T-helper 2 cell treated with Interferon-gamma antibody and Interleukin-4, amounts not matched to agents 100 ng/mL and 5 ng/mL, for 36 hours (primary cell): ENCODE results near the gene TMA7. TPM values are rescaled to one million over a fixed set of nuclear protein-coding genes. Genes with fewer than 3 reads are reported as not detected.

Source experiments
- intact Hi-C: fragments of 100-400 bp; cut with micrococcal nuclease; formaldehyde crosslinking; loops from one replicate; pipeline ENCODE4 v1.15.1; 2023
- total RNA-seq: library from RNA; stranded (reverse); gene quantifications from 2 replicates; pipeline ENCODE4 v1.2.3, GENCODE V29; 2022

TMA7 gene
- total RNA-seq, 1 donor from 2014 or later, result 289 TPM

GRCh38 chr3:48486952-48487351 lies 46.9 kb downstream of the TMA7 start:
- intact Hi-C loops, result no loop called here

GRCh38 chr3:48492461-48493202 lies 52.6 kb downstream of the TMA7 start:
- intact Hi-C loops, result no loop called here

GRCh38 chr3:48493203-48493501 lies 53.1 kb downstream of the TMA7 start:
- intact Hi-C loops, result no loop called here

Other genes with a start within 250 kb of the TMA7 start
- not detected in 2 replicates for gene CAMP, start 216.8 kb upstream of the TMA7 start, total RNA-seq
- 29.3 and 29.6 TPM in 2 replicates for gene ZNF589, start 199.2 kb upstream of the TMA7 start, total RNA-seq
- 31.7 and 34.5 TPM in 2 replicates for gene NME6, start 138.9 kb upstream of the TMA7 start, total RNA-seq
- gene SPINK8, start 106.6 kb upstream of the TMA7 start, total RNA-seq, result not detected in 2 replicates
- gene FBXW12, start 68.0 kb upstream of the TMA7 start, total RNA-seq, result not detected in 2 replicates
- gene PLXNB1, start 10.2 kb upstream of the TMA7 start, total RNA-seq, result 1.6 and 1.9 TPM in 2 replicates
- gene CCDC51, start 138 bp upstream of the TMA7 start, total RNA-seq, result 14.2 and 16.4 TPM in 2 replicates
- 17.2 and 17.4 TPM in 2 replicates for gene ATRIP, start 6.5 kb downstream of the TMA7 start, total RNA-seq
- gene SHISA5, start 63.9 kb downstream of the TMA7 start, total RNA-seq, result 140 and 142 TPM in 2 replicates
- gene PFKFB4, start 116.5 kb downstream of the TMA7 start, total RNA-seq, result 7.7 and 8.3 TPM in 2 replicates
- not detected in 2 replicates for gene UCN2, start 123.5 kb downstream of the TMA7 start, total RNA-seq
- 1.1 and 1.5 TPM in 2 replicates for gene COL7A1, start 155.1 kb downstream of the TMA7 start, total RNA-seq
- gene UQCRC1, start 169.4 kb downstream of the TMA7 start, total RNA-seq, result 180 and 183 TPM in 2 replicates
- 0.77 and 1.4 TPM in 2 replicates for gene TMEM89, start 181.5 kb downstream of the TMA7 start, total RNA-seq
- 43.7 and 47.3 TPM in 2 replicates for gene SLC26A6, start 195.2 kb downstream of the TMA7 start, total RNA-seq
- gene CELSR3, start 222.6 kb downstream of the TMA7 start, total RNA-seq, result 11.1 and 11.2 TPM in 2 replicates
- gene NCKIPSD, start 245.7 kb downstream of the TMA7 start, total RNA-seq, result 34.1 and 37.8 TPM in 2 replicates